Neuron (in vitro differentiated cells): ENCODE data around the gene CFAP91.
"Not testable (repeated sequence)": the region's sequence is repeated elsewhere in the genome, so short reads cannot be mapped to it uniquely, and the experiment has no call there.

Experiments used
- H2AFZ ChIP-seq: one replicate; pipeline ENCODE4 v1.6.1; 2013; ENCODE audit warnings: low read depth, mild to moderate bottlenecking, inconsistent platforms, low read length, moderate library complexity
- H3K27me3 ChIP-seq: one replicate; pipeline ENCODE4 v1.6.1; 2013; ENCODE audit warnings: low read length; ENCODE audit not compliant: insufficient read depth
- H3K36me3 ChIP-seq: one replicate; pipeline ENCODE4 v1.6.1; 2013; ENCODE audit warnings: low read length; ENCODE audit not compliant: insufficient read depth
- H3K4me1 ChIP-seq: one replicate; pipeline ENCODE4 v1.6.1; 2013; ENCODE audit warnings: low read length; ENCODE audit not compliant: insufficient read depth
- H3K4me3 ChIP-seq: 2 replicates; pipeline ENCODE4 v1.5.1; 2013; ENCODE audit warnings: mild to moderate bottlenecking, low read length, moderate library complexity
- H3K9me3 ChIP-seq: one replicate; pipeline ENCODE4 v1.6.1; 2013; ENCODE audit warnings: low read length

The CFAP91 gene

DNA sequence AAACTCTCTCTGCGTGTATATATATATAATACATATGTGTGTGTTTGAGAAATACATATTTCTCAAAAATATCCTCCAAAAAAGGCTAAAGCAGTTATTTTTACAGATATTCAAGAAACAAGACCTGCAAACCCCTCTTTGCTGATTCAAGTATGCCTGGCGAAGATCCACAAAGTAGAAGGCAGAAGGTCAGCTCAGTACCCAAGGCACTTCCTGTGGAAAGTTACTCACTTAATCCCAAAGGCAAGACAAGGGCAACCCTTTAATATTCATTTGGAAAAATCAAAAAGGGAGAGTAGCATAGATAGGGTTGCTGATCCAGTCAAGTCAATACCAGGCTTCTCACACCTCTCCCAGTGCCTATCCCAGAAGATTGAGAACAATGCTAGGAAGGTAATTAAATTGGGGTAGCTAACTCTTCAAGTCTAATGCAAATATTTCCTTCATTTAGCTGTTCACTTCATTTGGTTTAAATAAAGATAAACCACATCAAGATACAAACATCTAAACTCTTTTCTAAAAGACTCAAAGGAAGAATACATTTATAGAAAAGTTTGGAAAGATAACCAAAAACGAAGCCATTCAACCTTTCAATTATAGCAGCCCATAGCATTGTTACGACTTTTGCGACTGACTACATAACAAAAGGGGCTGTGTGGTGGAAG is 32.8 kb upstream of the CFAP91 start:
- Histone ChIP-seq H3K4me1 (no peaks in the 10 kb centered on the region), H3K4me3 (no peak overlapping the region), H3K27me3 (no peaks in the 10 kb centered on the region), H3K9me3 (no peaks in the 10 kb centered on the region), H3K36me3 (peaks cover 49% of the 10 kb centered on the region), H2AFZ (no peak overlapping the region)

GRCh38 chr3:119672776-119673175 is 30.0 kb upstream of the CFAP91 start:
- peaks cover 7% of the 10 kb centered on the region for H3K4me1 ChIP-seq
- H2AFZ ChIP-seq = no peak overlapping the region
- no peaks in the 10 kb centered on the region for H3K27me3 ChIP-seq
- H3K9me3 ChIP-seq = no peaks in the 10 kb centered on the region
- H3K36me3 ChIP-seq = peaks cover 49% of the 10 kb centered on the region
- no peak overlapping the region for H3K4me3 ChIP-seq

GRCh38 chr3:119673875-119674274 is 28.9 kb upstream of the CFAP91 start:
- Histone ChIP-seq H3K9me3 (no peaks in the 10 kb centered on the region), H3K36me3 (peaks cover 44% of the 10 kb centered on the region), H3K27me3 (no peaks in the 10 kb centered on the region), H2AFZ (no peak overlapping the region), H3K4me3 (no peak overlapping the region), H3K4me1 (peaks cover 8% of the 10 kb centered on the region)

- Histone ChIP-seq H3K4me1 (peaks cover 8% of the 10 kb centered on the region), H3K4me3 (peak overlapping the region; percentile 93), H3K27me3 (no peaks in the 10 kb centered on the region), H3K36me3 (peaks cover 34% of the 10 kb centered on the region), H2AFZ (no peak overlapping the region), H3K9me3 (no peaks in the 10 kb centered on the region)
Observed at GRCh38 chr3:119675188-119675874, 27.5 kb upstream of the CFAP91 start.

DNA sequence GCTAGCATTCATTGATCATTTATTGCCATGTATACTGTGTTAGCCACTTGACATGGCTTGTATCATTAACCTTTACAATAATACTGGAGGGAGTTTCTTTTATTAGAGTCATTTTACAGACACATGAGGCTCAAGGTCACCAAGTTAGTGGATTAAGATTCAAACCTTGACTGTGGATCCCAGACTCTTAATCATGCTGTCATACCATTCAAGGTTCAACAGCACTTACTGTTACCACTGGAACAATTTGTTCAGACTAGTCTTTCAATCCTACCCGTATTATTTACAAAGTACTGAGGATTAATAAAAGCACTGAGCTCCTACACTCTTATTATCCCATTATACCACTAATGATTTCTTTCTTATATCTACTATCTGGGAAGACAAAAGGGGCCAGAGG is 26.8 kb upstream of the CFAP91 start:
- no peaks in the 10 kb centered on the region for H3K27me3 ChIP-seq
- peaks cover 34% of the 10 kb centered on the region for H3K36me3 ChIP-seq
- no peaks in the 10 kb centered on the region for H3K9me3 ChIP-seq
- no peak overlapping the region for H2AFZ ChIP-seq
- H3K4me3 ChIP-seq = peak overlapping the region; percentile 93
- peaks cover 8% of the 10 kb centered on the region for H3K4me1 ChIP-seq

DNA sequence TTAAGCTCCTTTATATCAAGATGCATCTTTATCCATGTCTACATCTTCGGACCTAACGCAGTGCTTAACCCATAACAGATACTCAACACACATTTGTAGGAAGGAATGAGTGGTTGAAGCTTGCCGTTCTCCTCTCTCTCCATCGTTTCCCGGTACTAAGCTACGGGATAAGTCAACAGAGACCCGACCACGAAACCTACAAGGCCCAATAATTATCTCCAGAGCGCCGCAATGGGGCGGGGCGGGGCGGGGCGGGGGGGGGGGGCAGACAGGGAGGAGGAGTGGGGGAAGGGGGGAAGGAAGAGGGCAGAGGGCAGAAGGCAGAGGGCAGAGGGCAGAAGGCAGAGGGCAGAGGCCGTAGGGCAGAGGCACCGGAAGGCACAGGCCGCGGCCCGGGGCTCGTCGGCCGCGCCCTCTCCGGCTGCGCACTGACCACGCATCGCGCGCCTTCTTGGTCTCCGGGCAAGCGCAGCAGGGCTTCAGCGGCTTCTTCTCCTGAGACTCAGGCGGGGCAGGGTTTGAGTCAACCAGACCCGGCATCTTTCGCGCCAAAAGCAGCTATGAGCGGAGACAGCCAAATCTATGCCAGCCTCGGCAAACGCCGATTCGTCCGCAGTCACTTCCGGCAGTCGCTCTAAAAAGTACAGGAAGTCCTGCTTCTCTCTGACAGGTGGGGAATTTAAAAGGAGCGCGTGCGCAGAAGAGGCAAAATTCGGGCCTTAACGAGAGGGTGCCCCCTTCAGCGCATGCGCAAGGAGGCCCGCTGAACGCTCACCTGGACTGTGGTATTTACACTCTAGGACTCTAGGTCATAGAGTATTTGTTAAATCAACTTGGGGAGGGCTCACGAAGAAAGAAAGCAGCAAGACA is 25.8 kb upstream of the CFAP91 start, which contains the start of gene COX17:
TSS of gene COX17 (minus strand) at position 636 of the 870 bp plus-strand sequence. CDS start at position 540, 96 bp downstream.
- Histone ChIP-seq H2AFZ (peak within 1 kb of the TSS; percentile 98), H3K9me3 (no peaks in the 10 kb centered on the region), H3K4me1 (peaks cover 8% of the 10 kb centered on the region), H3K27me3 (no peaks in the 10 kb centered on the region), H3K4me3 (peak within 1 kb of the TSS; percentile 93), H3K36me3 (peaks cover 27% of the 10 kb centered on the region)

GRCh38 chr3:119677641-119677934 is 25.2 kb upstream of the CFAP91 start:
- H2AFZ ChIP-seq = peak overlapping the region; percentile 98
- peak overlapping the region; percentile 93 for H3K4me3 ChIP-seq
- peaks cover 8% of the 10 kb centered on the region for H3K4me1 ChIP-seq
- no peaks in the 10 kb centered on the region for H3K27me3 ChIP-seq
- no peaks in the 10 kb centered on the region for H3K9me3 ChIP-seq
- peaks cover 23% of the 10 kb centered on the region for H3K36me3 ChIP-seq

DNA sequence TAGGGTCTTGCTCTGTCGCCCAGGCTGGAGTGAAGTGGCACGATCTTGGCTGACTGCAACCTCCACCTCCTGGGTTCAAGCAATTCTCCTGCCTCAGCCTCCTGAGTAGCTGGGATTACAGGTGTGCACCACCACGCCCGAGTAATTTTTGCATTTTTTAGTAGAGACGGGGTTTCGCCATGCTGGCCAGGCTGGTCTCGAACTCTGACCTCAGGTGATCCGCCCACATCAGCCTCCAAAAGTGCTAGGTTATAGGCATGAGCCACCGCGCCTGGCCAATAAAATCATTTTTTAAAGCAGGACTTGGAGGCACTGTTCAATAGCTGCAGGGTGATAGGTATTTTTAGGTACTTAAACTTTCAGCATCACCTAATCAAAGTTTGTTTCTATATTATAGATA is 24.6 kb upstream of the CFAP91 start:
- not testable (repeated sequence) for H3K9me3 ChIP-seq, H2AFZ ChIP-seq, H3K27me3 ChIP-seq, H3K4me1 ChIP-seq, H3K4me3 ChIP-seq
- peaks cover 18% of the 10 kb centered on the region for H3K36me3 ChIP-seq

- Histone ChIP-seq H3K27me3 (no peaks in the 10 kb centered on the region), H3K4me3 (no peak overlapping the region), H3K4me1 (peaks cover 8% of the 10 kb centered on the region), H3K9me3 (no peaks in the 10 kb centered on the region), H3K36me3 (peaks cover 3% of the 10 kb centered on the region), H2AFZ (no peak overlapping the region)
Observed at GRCh38 chr3:119679874-119680273, 22.9 kb upstream of the CFAP91 start.

DNA sequence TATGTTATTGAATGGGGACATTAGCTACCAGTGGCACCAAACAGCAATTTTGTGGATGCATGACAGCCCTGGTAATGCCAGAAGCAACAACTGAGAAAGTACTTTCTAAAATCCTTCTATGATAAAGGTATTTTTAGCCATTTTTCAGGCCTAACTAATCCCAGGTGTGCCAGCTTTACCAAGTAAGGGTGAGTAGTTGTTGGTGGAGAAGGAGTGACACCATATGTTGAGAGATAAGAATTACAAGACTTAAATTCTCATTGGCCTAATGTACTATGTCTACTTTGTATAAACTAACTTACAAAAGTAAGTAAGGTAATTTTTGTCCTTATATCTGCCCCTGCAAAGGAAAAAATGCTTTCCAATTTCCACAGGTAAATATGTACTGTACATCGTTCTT is 21.5 kb upstream of the CFAP91 start:
- Histone ChIP-seq H3K36me3 (no peaks in the 10 kb centered on the region), H3K4me1 (peaks cover 3% of the 10 kb centered on the region), H3K27me3 (no peaks in the 10 kb centered on the region), H3K4me3 (no peak overlapping the region), H2AFZ (no peak overlapping the region), H3K9me3 (no peaks in the 10 kb centered on the region)

DNA sequence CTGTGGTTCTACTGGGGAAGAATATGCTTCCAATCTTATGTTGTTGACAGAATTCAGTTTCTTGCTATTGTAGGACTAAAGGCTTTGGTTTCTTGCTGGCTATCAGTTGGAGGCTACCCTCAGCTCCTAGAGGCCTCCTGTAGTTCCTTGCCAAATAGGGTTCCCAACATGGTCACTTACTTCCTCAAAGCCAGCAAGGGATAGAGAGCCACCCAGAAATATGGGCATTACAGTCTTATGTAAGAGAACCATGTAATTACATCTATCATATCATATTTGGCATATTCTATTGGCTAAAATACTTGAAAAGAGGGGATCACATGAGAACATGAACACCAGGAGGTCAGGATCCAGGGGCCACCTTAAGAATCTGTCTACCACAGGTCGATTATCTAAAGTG is 19.4 kb upstream of the CFAP91 start:
- no peaks in the 10 kb centered on the region for H3K27me3 ChIP-seq
- no peak overlapping the region for H2AFZ ChIP-seq
- no peaks in the 10 kb centered on the region for H3K9me3 ChIP-seq
- H3K4me1 ChIP-seq = no peaks in the 10 kb centered on the region
- no peaks in the 10 kb centered on the region for H3K36me3 ChIP-seq
- H3K4me3 ChIP-seq = no peak overlapping the region

DNA sequence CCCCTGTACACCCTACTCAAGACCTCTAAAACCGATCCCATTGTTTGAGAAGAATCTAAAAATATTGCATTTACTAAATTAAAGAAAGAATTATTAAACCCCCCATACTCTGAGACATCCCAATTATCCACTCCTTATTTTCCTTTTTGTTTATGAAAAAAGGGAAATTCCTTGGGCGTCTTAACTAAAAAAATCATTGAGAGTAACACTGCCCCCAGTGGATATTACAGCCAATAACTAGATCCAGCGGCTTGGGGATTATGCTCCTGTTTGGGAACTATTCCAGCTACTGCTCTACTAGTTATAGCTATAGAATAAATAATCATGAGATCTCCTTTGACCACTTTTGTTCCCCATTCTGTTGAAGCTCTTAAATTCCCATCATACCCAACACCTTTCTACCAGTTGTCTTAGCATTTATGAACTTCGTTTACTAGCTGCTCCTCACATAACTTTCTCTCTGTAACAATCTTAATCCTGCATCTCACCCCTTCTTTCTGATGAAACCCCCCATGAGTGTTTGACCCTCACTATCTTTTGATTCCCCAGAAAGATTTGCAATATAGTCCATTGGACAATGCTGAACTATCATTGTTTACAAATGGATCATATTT is 12.7 kb upstream of the CFAP91 start:
- no peaks in the 10 kb centered on the region for H3K27me3 ChIP-seq
- no peaks in the 10 kb centered on the region for H3K4me1 ChIP-seq
- no peaks in the 10 kb centered on the region for H3K9me3 ChIP-seq
- no peak overlapping the region for H3K4me3 ChIP-seq
- H3K36me3 ChIP-seq = no peaks in the 10 kb centered on the region
- no peak overlapping the region for H2AFZ ChIP-seq

GRCh38 chr3:119695480-119695879 is 7.3 kb upstream of the CFAP91 start:
- H3K4me1 ChIP-seq = no peaks in the 10 kb centered on the region
- peak overlapping the region; percentile 63 for H2AFZ ChIP-seq
- no peaks in the 10 kb centered on the region for H3K36me3 ChIP-seq
- no peak overlapping the region for H3K4me3 ChIP-seq
- no peaks in the 10 kb centered on the region for H3K27me3 ChIP-seq
- H3K9me3 ChIP-seq = no peaks in the 10 kb centered on the region
